SU-DHL-6 (cell line): ENCODE data around the gene RECK.

ENCODE experiments used
- H2AFZ ChIP-seq: fragments of 200-600 bp; sonication (generic); 2 replicates; pipeline ENCODE4 v1.6.1; 2014; ENCODE audit warnings: low read depth, mild to moderate bottlenecking, moderate library complexity, mixed read lengths, antibody characterized with exemption, low read length; ENCODE audit not compliant: severe bottlenecking
- H3F3A ChIP-seq: fragments of 200-600 bp; shearing (Covaris generic); 2 replicates; pipeline ENCODE4 v1.6.0; 2016; ENCODE audit warnings: antibody characterized with exemption, mild to moderate bottlenecking; ENCODE audit not compliant: insufficient read depth
- H3K27ac ChIP-seq: fragments of 200-600 bp; sonication (generic); 2 replicates; pipeline ENCODE4 v1.5.1; 2016; ENCODE audit warnings: low read depth, mild to moderate bottlenecking, low read length, moderate library complexity, mixed read lengths
- H3K27me3 ChIP-seq: fragments of 200-600 bp; sonication (generic), shearing (Covaris generic); 2 replicates; pipeline ENCODE4 v1.6.0; 2014; ENCODE audit warnings: mild to moderate bottlenecking, low read length
- H3K36me3 ChIP-seq: fragments of 200-600 bp; sonication (generic); 2 replicates; pipeline ENCODE4 v1.6.1; 2014; ENCODE audit warnings: mild to moderate bottlenecking, low read length, mixed read lengths
- H3K4me2 ChIP-seq: fragments of 300-600, 200-600 bp; shearing (Covaris generic), sonication (generic); 2 replicates; pipeline ENCODE4 v1.6.0; 2014; ENCODE audit warnings: low read length, low read depth, mild to moderate bottlenecking; ENCODE audit not compliant: poor library complexity, severe bottlenecking
- H3K4me3 ChIP-seq: fragments of 200-600 bp; sonication (generic); 2 replicates; pipeline ENCODE4 v1.5.1; 2014; ENCODE audit warnings: antibody characterized with exemption, low read length, mild to moderate bottlenecking, mixed read lengths; ENCODE audit not compliant: insufficient read depth, poor library complexity, severe bottlenecking
- H3K79me2 ChIP-seq: fragments of 200-600 bp; sonication (generic); 2 replicates; pipeline ENCODE4 v1.6.1; 2014; ENCODE audit warnings: mild to moderate bottlenecking, low read length, moderate library complexity; ENCODE audit not compliant: insufficient read depth
- H3K9ac ChIP-seq: fragments of 200-600 bp; sonication (generic); 2 replicates; pipeline ENCODE4 v1.7.0; 2014; ENCODE audit warnings: mild to moderate bottlenecking, low read length
- H3K9me2 ChIP-seq: fragments of 200-600 bp; sonication (generic); replicated peaks from 2 replicates; pipeline ENCODE4 v1.6.1; 2014; ENCODE audit warnings: low read length; ENCODE audit not compliant: insufficient read depth
- H3K9me3 ChIP-seq: fragments of 200-600 bp; sonication (generic); 2 replicates; pipeline ENCODE4 v1.6.1; 2014; ENCODE audit warnings: low read length, mixed read lengths; ENCODE audit not compliant: insufficient read depth
- H4K20me1 ChIP-seq: fragments of 200-600 bp; sonication (generic); 2 replicates; pipeline ENCODE4 v1.6.1; 2014; ENCODE audit warnings: low read depth, mild to moderate bottlenecking, antibody characterized with exemption, low read length, moderate library complexity, mixed read lengths
- CTCF ChIP-seq: fragments of 200-600 bp; sonication (generic); IDR thresholded peaks from one replicate; pipeline ENCODE4 v1.5.1; 2017; ENCODE audit warnings: antibody characterized with exemption, mild to moderate bottlenecking, low read length, moderate library complexity; ENCODE audit not compliant: insufficient read depth, poor library complexity, severe bottlenecking
- EZH2phosphoT487 ChIP-seq: fragments of 200-600 bp; sonication (generic), shearing (Covaris generic); conservative IDR thresholded peaks from 2 replicates; pipeline ENCODE4 v1.6.1; 2018; ENCODE audit warnings: mild to moderate bottlenecking, antibody characterized with exemption, low read length, moderate library complexity, mixed read lengths

Gene RECK

GRCh38 chr9:36141288-36141687 is 104.6 kb downstream of the RECK start:
- Histone ChIP-seq H3K27ac (no peak overlapping the region), H3K27me3 (no peaks in the 10 kb centered on the region), H3K4me3 (no peak overlapping the region), H3K9me3 (no peaks in the 10 kb centered on the region), H2AFZ (no peak overlapping the region), H3F3A (no peaks in the 10 kb centered on the region), H3K9ac (no peak overlapping the region), H3K9me2 (no peaks in the 10 kb centered on the region), H3K4me2 (no peak overlapping the region), H4K20me1 (no peaks in the 10 kb centered on the region), H3K79me2 (no peaks in the 10 kb centered on the region), H3K36me3 (no peaks in the 10 kb centered on the region)
- TF ChIP-seq CTCF (no peak), EZH2phosphoT487 (no peak)

- Histone ChIP-seq H3K27ac (no peak overlapping the region), H3K9me3 (no peaks in the 10 kb centered on the region), H2AFZ (no peak overlapping the region), H3K4me2 (no peak overlapping the region), H4K20me1 (no peaks in the 10 kb centered on the region), H3K79me2 (no peaks in the 10 kb centered on the region), H3K36me3 (no peaks in the 10 kb centered on the region), H3K27me3 (no peaks in the 10 kb centered on the region), H3K9me2 (no peaks in the 10 kb centered on the region), H3K4me3 (no peak overlapping the region), H3K9ac (no peak overlapping the region), H3F3A (no peaks in the 10 kb centered on the region)
- TF ChIP-seq EZH2phosphoT487 (no peak), CTCF (no peak)
Observed at GRCh38 chr9:36141761-36142160, 105.0 kb downstream of the RECK start.

GRCh38 chr9:36142510-36143244 is 106.0 kb downstream of the RECK start:
- TF ChIP-seq CTCF, result no peak
- TF ChIP-seq EZH2phosphoT487, result no peak
- H3K27me3 ChIP-seq, result no peaks in the 10 kb centered on the region
- no peak overlapping the region for H3K27ac ChIP-seq
- H2AFZ ChIP-seq, result no peak overlapping the region
- no peaks in the 10 kb centered on the region for H3K9me3 ChIP-seq
- H3K4me2 ChIP-seq, result no peak overlapping the region
- H3K79me2 ChIP-seq, result no peaks in the 10 kb centered on the region
- H3K9me2 ChIP-seq, result no peaks in the 10 kb centered on the region
- no peak overlapping the region for H3K4me3 ChIP-seq
- H3K36me3 ChIP-seq, result no peaks in the 10 kb centered on the region
- no peak overlapping the region for H3K9ac ChIP-seq
- H4K20me1 ChIP-seq, result no peaks in the 10 kb centered on the region
- no peaks in the 10 kb centered on the region for H3F3A ChIP-seq
